OCI-LY1 (cell line): Measurements from ENCODE around the gene UCP3.
A peak's percentile ranks its signal among the peaks of the same experiment; 100 is the strongest.

ENCODE experiments used
- H2AFZ ChIP-seq: fragments of 200-600 bp; sonication (generic), shearing (Covaris generic); 2 replicates; pipeline ENCODE4 v1.6.0; 2014; ENCODE audit warnings: antibody characterized with exemption, mild to moderate bottlenecking, low read length
- H3F3A ChIP-seq: fragments of 200-600 bp; sonication (generic), shearing (Covaris generic); 2 replicates; pipeline ENCODE4 v1.6.0; 2014; ENCODE audit warnings: mild to moderate bottlenecking, antibody characterized with exemption, low read length, moderate library complexity; ENCODE audit not compliant: insufficient read depth
- H3K27ac ChIP-seq: fragments of 200-600 bp; sonication (generic); 2 replicates; pipeline ENCODE4 v1.5.1; 2014; ENCODE audit warnings: low read length, mixed run types, mild to moderate bottlenecking, low read depth; ENCODE audit not compliant: poor library complexity, severe bottlenecking
- H3K27me3 ChIP-seq: fragments of 200-600 bp; sonication (generic); 2 replicates; pipeline ENCODE4 v1.6.0; 2014; ENCODE audit warnings: antibody characterized with exemption, mild to moderate bottlenecking, low read length, moderate library complexity; ENCODE audit not compliant: insufficient read depth
- H3K36me3 ChIP-seq: fragments of 200-600 bp; sonication (generic); 2 replicates; pipeline ENCODE4 v1.6.1; 2014; ENCODE audit warnings: mild to moderate bottlenecking, antibody characterized with exemption, low read length, moderate library complexity, mixed read lengths; ENCODE audit not compliant: insufficient read depth
- H3K4me1 ChIP-seq: fragments of 200-600 bp; sonication (generic); 2 replicates; pipeline ENCODE4 v1.5.1; 2014; ENCODE audit warnings: mild to moderate bottlenecking, low read length, moderate library complexity; ENCODE audit not compliant: insufficient read depth, severe bottlenecking
- H3K4me2 ChIP-seq: fragments of 200-600 bp; sonication (generic), shearing (Covaris generic); 2 replicates; pipeline ENCODE4 v1.6.1; 2014; ENCODE audit warnings: low read length
- H3K4me3 ChIP-seq: fragments of 200-600 bp; sonication (generic); 2 replicates; pipeline ENCODE4 v1.5.1; 2014; ENCODE audit warnings: low read length, low read depth, mild to moderate bottlenecking, mixed read lengths; ENCODE audit not compliant: poor library complexity, severe bottlenecking
- H3K79me2 ChIP-seq: fragments of 200-600 bp; shearing (Covaris generic); 2 replicates; pipeline ENCODE4 v1.6.1; 2016; ENCODE audit warnings: mixed run types, low read length, mixed read lengths; ENCODE audit not compliant: insufficient read depth
- H3K9ac ChIP-seq: fragments of 200-600 bp; sonication (generic), shearing (Covaris generic); 2 replicates; pipeline ENCODE4 v1.6.1; 2014; ENCODE audit warnings: mild to moderate bottlenecking, low read length, mixed read lengths
- H3K9me2 ChIP-seq: fragments of 200-600 bp; sonication (generic), shearing (Covaris generic); 2 replicates; pipeline ENCODE4 v1.6.1; 2014; ENCODE audit warnings: low read depth, mild to moderate bottlenecking, low read length, mixed read lengths
- H3K9me3 ChIP-seq: fragments of 200-600 bp; shearing (Covaris generic); 2 replicates; pipeline ENCODE4 v1.6.1; 2014; ENCODE audit warnings: low read length, mixed read lengths
- H4K20me1 ChIP-seq: fragments of 200-600 bp; sonication (generic), shearing (Covaris generic); 2 replicates; pipeline ENCODE4 v1.6.0; 2016; ENCODE audit warnings: mild to moderate bottlenecking, low read length; ENCODE audit not compliant: insufficient read depth
- EZH2 ChIP-seq: fragments of 200-600 bp; sonication (generic), shearing (Covaris generic); IDR thresholded peaks from 2 replicates; pipeline ENCODE4 v1.8.0; 2017; ENCODE audit warnings: borderline replicate concordance, mixed run types, mild to moderate bottlenecking, antibody characterized with exemption, low read length, moderate library complexity, mixed read lengths
- TF ChIP-seq, protein P1 (sequence below): fragments of 200-600 bp; sonication (generic), shearing (Covaris generic); IDR thresholded peaks from 2 replicates; pipeline ENCODE4 v1.5.1; 2017; ENCODE audit warnings: mild to moderate bottlenecking, antibody characterized with exemption, low read length, moderate library complexity, mixed read lengths

UCP3 gene

DNA sequence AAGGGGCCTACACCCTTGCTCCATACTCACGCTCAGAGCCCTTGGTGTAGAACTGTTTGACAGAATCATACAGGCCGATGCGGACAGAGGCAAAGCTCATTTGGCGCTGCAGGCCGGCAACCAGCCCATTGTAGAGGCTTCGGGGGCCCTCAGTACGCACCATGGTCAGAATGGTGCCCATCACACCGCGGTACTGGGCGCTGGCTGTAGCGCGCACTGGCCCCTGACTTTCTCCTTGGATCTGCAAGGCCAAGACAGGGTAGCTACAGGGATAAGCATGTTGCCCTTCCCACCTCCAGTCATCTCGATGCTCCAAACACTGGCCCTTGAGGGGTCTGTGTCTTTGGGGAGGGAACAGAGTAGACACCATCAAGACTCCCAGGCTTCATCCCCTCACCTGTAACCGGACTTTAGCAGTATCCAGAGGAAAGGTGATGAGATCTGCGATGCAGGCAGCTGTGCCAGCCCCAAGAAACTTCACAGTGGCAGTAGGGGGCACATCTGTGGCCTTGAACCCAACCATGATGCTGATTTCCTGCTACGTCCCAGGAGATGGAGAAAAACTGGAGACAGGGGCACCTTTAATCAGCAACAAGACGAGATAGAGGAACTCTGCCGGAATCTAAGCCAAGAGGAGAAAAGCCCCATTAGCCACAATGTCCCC is 30.9 kb downstream of the UCP3 start:
- H3K4me2 ChIP-seq, result peak overlapping the region; percentile 16; the same call in 1 of the 2 replicates
- peak overlapping the region; percentile 3 for H3K4me3 ChIP-seq
- H3K4me1 ChIP-seq, result peaks cover 75% of the 10 kb centered on the region
- peaks cover 20% of the 10 kb centered on the region for H3F3A ChIP-seq
- H3K27ac ChIP-seq, result peak overlapping the region; percentile 98
- H3K9ac ChIP-seq, result no peak overlapping the region; the same call in 1 of the 2 replicates
- H3K9me2 ChIP-seq, result no peaks in the 10 kb centered on the region
- TF ChIP-seq, protein P1, sequence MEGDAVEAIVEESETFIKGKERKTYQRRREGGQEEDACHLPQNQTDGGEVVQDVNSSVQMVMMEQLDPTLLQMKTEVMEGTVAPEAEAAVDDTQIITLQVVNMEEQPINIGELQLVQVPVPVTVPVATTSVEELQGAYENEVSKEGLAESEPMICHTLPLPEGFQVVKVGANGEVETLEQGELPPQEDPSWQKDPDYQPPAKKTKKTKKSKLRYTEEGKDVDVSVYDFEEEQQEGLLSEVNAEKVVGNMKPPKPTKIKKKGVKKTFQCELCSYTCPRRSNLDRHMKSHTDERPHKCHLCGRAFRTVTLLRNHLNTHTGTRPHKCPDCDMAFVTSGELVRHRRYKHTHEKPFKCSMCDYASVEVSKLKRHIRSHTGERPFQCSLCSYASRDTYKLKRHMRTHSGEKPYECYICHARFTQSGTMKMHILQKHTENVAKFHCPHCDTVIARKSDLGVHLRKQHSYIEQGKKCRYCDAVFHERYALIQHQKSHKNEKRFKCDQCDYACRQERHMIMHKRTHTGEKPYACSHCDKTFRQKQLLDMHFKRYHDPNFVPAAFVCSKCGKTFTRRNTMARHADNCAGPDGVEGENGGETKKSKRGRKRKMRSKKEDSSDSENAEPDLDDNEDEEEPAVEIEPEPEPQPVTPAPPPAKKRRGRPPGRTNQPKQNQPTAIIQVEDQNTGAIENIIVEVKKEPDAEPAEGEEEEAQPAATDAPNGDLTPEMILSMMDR, result no peak
- no peak for TF ChIP-seq EZH2
- no peak overlapping the region for H2AFZ ChIP-seq
- no peaks in the 10 kb centered on the region for H3K9me3 ChIP-seq
- peaks cover 94% of the 10 kb centered on the region for H3K36me3 ChIP-seq
- H3K27me3 ChIP-seq, result no peaks in the 10 kb centered on the region
- H3K79me2 ChIP-seq, result peaks cover 13% of the 10 kb centered on the region
- H4K20me1 ChIP-seq, result no peaks in the 10 kb centered on the region

DNA sequence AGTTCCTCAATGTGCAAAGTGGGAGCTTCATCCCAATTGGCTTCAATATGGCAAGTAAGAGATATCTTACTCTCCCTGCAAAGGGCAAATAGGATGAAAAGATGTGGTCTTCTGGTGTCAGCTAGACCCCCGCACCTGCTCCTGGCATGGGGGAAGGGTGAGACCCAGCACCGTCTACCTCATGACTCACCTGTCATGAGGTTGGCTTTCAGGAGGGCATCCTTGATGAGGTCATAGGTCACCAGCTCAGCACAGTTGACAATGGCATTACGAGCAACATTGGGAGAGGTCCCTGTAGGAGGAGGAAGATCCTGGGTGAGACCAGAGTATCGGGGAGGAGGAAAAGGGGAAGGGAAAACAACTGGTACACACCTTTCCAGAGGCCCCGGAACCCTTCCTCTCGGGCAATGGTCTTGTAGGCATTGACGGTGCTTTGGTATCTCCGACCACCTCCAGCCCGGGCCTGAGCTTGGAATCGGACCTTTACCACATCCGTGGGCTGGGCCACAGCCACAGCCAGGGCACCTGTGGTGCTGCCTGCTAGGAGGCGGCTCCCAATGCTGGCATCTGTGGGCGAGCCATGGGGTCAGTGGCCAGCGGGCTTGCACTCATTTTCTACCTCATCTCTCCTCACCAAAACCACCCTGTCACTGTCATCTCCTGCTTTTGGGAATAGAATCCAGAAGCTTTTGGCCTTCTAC is 32.3 kb downstream of the UCP3 start:
- no peaks in the 10 kb centered on the region for H4K20me1 ChIP-seq
- H3K9ac ChIP-seq, result no peak overlapping the region
- peaks cover 19% of the 10 kb centered on the region for H3F3A ChIP-seq
- no peak overlapping the region for H3K4me3 ChIP-seq
- H3K9me2 ChIP-seq, result no peaks in the 10 kb centered on the region
- H3K79me2 ChIP-seq, result peaks cover 4% of the 10 kb centered on the region; the same call in 1 of the 2 replicates
- no peak overlapping the region; the same call in 1 of the 2 replicates for H3K4me2 ChIP-seq
- peak overlapping the region; percentile 98 for H3K27ac ChIP-seq
- peaks cover 87% of the 10 kb centered on the region for H3K36me3 ChIP-seq
- TF ChIP-seq, protein P1, result no peak
- no peak for TF ChIP-seq EZH2
- H3K27me3 ChIP-seq, result no peaks in the 10 kb centered on the region
- H3K9me3 ChIP-seq, result no peaks in the 10 kb centered on the region
- H2AFZ ChIP-seq, result no peak overlapping the region
- H3K4me1 ChIP-seq, result peaks cover 88% of the 10 kb centered on the region

DNA sequence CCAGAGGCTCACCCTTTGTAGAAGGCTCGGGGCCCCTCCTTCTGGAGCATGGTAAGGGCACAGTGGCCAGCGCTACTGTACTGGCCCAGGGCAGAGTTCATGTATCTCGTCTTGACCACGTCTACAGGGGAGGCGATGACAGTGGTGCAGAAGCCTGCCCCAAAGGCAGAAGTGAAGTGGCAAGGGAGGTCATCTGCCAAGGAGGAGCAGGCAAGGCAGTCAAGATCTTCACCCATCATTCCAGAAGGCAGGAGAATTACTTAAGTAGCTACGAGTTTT is 33.5 kb downstream of the UCP3 start:
- H3K27ac ChIP-seq, result peak overlapping the region; percentile 76
- no peaks in the 10 kb centered on the region for H3K9me3 ChIP-seq
- no peaks in the 10 kb centered on the region for H4K20me1 ChIP-seq
- TF ChIP-seq, protein P1, result no peak
- no peak for TF ChIP-seq EZH2
- peaks cover 75% of the 10 kb centered on the region for H3K36me3 ChIP-seq
- H3K4me3 ChIP-seq, result no peak overlapping the region
- peaks cover 87% of the 10 kb centered on the region for H3K4me1 ChIP-seq
- no peak overlapping the region for H2AFZ ChIP-seq
- no peaks in the 10 kb centered on the region for H3K79me2 ChIP-seq
- no peaks in the 10 kb centered on the region for H3K27me3 ChIP-seq
- peaks cover 8% of the 10 kb centered on the region; the same call in 1 of the 2 replicates for H3F3A ChIP-seq
- no peak overlapping the region for H3K4me2 ChIP-seq
- H3K9ac ChIP-seq, result no peak overlapping the region
- H3K9me2 ChIP-seq, result no peaks in the 10 kb centered on the region
